Activated T-cell treated with anti-CD3 and anti-CD28 coated beads, Interleukin-2, amount 50 U/mL, for 1 hour (primary cell): ENCODE results near the gene NCOA3.
A peak's percentile ranks its signal among the peaks of the same experiment; 100 is the strongest.
"Not testable (repeated sequence)": the region's sequence is repeated elsewhere in the genome, so short reads cannot be mapped to it uniquely, and the experiment has no call there.

Experiments used
- DNase-seq: peaks from one replicate; pipeline ENCODE4 v3.0.0-alpha.2; 2020

Gene NCOA3

DNA sequence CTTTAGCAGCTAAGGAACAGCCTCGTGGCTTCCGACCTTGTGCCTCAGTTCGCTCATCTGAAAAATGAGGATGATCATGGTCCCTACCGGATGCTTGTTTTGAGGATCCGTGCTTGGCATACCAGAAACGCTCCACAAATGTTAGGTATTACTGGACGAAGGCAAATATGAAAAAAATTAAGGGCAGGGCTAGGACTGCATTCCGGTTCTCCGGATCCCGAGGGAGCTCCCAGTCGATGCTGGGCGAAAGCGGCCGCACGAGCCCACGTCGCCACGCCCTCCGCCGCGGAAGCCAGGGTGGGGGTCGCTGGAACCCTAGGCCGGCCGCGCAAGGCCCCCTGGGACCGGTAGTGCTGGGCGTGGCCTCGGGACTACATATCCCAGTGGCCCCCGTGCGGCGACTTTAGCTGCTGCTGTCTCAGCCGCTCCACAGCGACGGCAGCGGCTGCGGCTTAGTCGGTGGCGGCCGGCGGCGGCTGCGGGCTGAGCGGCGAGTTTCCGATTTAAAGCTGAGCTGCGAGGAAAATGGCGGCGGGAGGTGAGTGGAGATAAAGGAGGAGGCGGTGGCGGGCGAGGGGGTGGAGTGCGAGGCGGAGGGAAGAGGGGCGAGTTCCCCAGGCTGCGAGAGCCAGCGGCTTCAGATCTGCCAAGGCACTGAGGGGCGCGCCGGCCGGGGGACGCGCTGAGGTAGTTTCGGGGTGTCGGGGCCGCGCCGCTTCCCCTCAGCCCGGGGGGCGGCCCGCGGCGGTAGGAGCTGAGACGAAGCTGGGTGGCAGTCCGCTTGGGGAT is at the start of gene NCOA3:
TSS of gene NCOA3 (plus strand) at position 406 of the 789 bp plus-strand sequence. CDS start 120,361 bp downstream, outside the sequence.
- DNase-seq = peak; percentile 91

DNA sequence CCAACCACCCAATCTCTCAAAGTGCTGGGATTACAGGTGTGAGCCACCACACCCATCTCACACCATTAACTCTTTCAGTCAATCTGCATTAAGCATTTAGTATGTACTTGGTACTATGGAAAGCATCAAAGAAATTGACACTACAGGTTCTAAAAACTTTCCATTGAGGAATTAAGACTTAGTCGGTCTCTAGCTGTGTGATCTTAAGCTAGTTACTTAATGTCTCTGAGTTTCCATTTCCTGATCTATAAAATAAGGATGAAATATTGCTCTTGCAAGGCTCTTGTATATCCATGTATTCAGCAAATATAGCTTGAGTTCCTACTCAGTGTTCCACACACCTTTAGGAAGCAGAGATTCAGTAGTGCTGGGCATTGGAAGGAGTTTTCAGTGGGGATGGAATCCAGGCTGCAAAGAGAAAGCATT is 48.9 kb upstream of the NCOA3 start:
- no peak for DNase-seq

DNA sequence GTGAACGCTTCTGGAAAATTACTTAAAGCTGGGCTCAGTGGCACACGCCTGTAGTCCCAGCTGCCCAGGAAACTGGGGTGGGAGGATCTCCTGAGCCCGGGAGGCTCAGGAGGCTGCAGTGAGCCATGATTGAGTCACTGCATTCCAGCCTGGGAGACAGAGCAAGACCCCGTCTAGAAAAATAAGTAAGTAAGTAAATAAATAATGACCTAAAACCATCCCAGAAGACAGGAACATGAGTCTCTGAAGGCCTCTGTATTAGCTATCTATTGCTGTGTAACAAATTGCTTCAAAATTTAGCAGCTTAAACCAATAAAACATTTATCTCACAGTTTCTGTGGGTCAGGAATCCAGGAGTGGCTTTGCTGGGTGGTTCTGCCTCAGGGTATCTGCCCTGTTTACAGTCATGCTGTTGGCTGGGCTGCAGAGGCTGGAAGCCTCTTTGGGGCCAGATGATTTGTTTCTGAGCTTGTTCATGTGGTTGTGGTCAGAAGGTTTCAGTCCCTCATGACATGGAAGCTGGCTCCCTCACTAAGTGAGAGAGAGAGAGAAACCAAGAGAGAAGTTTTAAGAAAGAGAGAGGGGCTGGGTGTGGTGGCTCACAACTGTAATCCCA is 48.4 kb upstream of the NCOA3 start:
- no peak for DNase-seq

DNA sequence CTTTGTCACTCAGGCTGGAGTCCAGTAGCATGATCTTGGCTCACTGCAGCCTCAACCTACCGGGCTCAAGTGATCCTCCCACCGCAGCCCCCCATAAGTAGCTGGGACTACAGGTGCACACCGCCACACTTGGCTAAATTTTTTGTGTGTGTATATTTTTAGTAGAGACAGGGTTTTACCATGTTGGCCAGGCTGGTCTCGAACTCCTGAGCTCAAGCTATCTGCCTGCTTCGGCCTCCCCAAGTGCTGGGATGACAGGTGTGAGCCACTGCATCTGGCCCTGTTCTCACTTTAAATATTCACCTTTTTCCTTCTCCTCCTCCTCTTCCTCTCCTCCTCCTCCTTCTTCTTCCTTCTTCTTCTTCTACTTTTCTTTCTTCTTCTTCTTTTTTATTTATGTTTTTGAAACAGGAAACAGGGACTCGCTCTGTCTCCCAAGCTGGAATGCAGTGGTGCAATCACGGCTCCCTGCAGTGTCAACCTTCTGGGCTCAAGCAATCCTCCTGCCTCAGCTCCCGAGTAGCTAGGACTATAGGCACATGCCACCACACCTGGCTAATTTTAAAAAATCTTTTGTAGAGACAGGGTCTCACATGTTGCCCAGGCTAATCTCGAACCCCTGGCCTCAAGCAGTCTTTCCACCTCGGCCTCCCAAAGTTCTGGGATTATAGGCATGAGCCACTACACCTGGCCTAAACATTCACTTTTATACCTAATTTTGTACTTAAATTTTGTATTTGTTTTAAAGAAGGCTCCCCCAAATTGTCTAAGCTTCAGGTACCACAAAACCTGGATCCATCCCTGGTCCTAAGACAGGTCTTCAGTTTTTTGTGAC is 47.2 kb upstream of the NCOA3 start:
- no peak for DNase-seq

DNA sequence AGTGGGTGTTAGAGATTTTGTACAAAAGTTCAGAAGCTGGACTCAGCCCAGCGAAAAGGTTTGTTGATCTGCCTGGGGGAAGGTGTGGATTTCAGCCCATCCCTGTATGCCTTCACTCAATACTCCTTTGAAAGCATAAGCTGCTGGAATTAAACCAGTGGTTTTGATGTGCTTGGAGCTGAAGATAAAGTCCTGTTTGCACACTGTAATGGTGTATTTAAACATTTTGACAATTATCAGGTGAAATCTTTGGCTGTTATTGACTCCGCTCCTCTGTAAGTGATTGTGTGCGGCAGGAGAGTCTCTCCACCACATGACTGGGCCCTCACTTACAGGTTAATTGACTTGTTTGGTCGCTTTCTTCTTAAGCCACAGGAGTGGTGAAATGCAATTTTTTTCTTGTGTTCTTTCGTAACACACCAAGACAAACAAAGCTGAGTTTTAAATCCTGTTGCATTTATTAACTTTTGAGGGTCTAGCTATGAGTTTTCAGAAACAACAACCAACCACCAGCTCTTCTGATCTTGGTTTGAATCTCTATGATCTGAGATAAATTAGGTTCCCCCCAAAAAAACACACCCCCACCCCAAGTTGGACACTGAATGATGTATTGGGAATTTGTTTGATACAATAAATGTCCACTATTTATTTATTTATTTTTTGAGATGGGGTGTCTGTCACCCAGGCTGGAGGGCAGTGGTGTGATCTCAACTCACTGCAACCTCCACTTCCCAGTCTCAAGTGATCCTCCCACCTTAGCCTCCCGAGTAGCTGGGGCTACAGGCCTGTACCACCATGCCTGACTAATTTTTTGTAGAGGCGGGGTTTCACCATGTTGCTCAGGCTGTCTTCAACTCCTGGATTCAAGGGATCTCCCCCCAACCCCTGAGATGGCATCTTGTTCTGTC is 46.3 kb upstream of the NCOA3 start:
- no peak for DNase-seq

DNA sequence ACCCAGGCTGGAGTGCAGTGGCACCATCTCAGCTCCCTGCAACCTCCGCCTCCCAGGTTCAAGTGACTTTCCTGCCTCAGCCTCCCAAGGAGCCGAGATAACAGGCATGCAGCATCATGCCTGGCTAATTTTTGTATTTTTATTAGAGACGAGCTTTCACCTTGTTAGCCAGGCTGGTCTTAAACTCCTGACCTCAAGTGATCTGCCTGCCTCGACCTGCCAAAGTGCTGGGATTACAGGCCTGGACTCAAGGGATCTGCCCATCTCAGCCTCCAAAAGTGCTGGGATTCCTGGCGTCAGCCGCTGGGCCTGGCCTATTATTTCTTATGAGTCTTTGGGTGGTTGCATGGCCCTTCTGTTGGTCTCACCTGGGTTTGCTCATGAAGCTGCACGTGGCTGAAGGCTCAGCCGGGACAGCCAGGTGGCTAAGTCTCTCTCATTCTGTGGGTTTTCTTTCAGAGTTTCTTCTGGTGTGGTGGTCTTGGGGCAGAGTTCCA is 45.6 kb upstream of the NCOA3 start:
- DNase-seq = no peak

DNA sequence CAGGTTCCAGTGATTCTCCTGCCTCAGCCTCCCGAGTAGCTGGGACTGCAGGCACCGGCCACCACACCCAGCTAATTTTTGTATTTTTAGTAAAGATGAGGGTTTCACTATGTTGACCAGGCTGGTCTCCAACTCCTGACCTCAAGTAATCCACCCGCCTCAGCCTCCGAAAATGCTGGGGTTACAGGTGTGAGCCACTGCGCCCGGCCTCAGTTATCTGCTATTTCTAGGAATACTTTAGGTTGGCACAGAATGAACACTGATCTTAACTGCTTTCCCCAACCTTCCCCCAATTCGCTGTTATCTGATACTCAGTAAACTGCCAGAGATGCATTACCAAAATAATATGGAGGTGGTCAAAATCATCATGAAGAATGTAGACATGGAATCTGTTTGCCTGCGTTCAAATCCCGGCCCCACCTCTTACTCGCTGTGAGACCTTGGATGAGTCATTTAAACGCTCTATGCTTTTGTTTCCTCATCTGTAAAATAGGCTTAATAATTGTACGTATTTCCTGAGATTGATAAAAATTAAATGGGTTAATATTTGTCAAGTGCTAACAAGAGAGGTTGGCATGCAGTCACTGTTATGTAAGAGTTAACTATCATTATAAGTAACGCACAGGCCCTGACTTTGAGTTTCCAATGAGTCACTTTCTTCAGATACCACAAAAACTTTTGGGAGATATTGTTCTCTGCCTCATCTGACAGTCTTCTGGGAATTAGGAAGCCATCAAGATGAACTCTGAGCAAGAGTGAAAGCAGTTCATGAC is 44.5 kb upstream of the NCOA3 start:
- no peak for DNase-seq

DNA sequence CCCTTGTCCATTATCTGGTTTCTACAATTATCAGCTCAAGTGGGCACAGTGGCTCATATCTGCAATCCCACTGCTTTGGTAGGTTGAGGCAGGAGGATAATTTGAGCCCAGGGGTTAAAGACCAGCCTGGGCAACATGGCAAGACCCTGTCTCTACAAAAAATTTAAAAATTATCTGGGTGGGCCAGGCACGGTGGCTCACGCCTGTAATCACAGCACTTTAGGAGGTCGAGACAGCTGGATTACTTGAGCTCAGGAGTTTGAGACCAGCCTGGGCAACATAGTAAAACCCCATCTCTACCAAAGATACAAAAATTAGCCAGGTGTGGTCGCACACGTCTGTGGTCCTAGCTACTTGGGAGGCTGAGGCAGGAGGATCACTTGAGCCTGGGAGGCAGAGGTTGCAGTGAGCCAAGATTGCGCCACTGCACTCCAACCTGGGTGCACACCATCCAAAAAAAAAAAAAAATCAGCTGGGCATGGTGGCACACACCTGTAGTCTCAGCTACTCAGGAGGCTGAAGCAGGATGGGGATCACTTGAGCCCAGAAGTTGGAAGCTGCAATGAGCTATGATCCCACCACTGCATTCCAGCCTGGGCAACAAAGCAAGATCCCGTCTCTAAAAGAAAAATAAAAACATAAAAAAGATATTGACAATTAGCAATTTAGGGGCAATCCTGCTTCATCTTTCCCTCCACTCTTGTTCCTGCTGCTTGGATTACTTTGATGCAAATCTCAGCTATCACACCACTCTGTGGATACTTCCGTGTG is 43.2 kb upstream of the NCOA3 start:
- DNase-seq = not testable (repeated sequence)

DNA sequence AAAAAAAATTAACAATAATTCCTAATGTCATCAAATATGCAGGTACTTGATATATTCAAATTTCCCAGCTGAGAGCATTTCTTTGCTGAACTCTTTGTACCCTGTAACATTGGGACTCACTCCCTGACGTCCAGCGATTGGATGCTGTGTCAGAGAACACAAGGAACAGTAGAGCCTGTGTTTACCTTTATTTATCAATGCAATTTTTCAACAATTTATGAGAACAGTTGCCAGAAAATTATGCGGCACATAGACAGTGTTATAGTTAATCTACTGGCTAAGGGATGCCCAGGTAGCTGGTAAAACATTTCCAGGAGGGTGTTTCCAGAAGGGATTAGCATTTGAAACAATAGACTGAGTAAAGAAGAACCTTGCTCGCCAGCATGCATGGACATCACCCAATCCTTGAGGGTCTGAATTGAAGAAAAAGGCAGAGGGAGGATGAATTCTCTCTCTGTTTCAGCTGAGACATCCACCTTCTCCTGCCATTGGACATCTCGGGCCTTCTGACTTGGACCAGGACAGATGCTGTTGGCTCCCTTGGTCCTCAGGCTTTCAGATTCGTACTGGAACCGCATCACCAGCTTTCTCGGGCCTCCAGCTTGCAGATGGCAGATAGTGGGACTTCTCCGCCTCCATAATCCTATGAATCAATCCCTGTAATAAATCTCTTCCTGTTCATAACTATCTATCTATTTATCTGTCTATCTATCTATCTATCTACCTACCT is 42.2 kb upstream of the NCOA3 start:
- DNase-seq = no peak

DNA sequence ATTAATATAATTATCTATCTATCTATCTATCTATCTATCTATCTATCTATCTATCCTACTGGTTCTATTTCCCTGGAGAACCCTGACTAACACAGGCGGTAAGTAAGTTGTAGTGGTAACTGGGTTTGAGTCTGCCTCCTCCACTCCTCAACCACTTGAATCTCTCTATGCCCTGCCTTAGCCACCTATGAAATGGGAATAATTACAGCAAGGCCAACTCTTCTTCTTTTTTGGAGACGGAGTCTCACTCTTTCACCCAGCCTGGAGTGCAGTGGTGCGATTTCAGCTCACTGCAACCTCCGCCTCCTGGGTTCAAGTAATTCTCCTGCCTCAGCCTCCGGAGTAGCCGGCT is 41.0 kb upstream of the NCOA3 start:
- not testable (repeated sequence) for DNase-seq

DNA sequence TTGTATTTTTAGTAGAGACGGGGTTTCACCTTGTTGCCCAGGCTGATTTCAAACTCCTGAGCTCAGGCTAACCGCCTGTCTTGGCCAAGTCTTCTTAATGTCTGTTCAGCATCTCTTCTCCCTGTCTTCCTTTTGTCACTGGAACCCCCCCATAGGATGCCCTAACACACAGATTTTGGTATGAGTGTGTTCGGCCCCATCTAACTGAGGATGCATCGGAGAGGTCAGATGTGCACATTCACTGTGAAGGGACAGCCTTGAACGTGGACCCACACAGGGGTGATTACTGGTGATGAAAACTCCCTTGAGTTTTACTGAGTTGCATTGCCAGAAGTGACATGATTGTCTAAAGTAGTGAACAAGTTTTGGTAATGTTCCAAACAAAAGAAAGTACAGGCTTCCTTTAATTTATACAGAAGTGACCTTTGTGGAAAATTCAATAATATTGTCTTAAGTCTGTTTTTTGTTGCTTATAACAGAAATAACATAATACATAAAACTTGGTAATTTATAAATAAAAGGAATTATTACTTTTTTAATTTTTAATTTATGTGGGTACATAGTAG is 40.5 kb upstream of the NCOA3 start:
- no peak for DNase-seq

DNA sequence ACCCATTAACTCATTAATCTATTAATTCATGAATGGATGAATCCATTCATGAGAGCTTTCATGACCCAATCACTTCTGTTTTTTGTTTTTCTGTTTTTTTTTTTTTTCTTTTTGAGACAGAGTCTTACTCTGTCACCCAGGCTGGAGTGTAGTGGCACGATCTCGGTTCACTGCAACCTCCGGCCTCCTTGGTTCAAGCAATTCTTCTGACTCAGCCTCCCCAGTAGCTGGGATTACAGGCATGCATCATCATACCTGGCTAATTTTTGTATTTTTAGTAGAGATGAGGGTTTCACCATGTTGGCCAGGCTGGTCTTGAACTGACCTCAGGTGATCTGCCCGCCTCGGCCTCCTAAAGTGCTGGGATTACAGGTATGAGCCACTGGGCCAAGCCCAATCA is 39.8 kb upstream of the NCOA3 start:
- DNase-seq = not testable (repeated sequence)

DNA sequence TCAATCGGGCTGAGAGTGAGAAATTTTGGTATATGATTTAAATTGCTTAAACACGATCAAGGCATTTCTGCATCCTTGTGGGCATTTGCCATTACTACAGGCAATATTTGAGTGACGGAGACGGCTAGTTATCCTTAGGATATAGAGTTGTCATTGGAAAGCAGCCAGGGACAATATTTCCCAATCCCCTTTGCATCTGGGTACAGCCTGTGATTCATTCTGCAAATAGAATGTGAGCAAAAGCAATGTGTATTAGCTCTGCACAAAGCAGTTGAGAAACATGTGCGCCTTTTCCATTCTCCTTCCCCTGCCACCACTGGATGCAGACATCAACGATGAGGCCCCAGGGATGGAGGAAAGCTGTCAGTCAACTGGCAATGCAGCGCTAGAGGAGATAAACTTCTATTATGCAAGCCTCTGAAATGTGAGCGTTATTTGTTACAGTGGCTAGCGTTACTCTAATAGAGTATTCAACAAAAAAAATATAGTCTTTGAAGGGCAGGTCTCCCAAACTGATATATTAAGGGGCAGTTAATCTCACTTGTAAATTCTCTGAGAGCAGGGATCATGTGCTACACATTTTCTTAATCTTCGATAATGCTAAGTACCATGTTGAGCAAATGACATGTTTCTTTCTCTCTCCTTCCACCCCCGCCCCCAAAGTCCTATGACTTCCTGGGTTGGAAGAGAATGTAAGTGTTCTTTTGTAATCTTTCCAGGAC is 37.1 kb upstream of the NCOA3 start:
- DNase-seq = no peak

DNA sequence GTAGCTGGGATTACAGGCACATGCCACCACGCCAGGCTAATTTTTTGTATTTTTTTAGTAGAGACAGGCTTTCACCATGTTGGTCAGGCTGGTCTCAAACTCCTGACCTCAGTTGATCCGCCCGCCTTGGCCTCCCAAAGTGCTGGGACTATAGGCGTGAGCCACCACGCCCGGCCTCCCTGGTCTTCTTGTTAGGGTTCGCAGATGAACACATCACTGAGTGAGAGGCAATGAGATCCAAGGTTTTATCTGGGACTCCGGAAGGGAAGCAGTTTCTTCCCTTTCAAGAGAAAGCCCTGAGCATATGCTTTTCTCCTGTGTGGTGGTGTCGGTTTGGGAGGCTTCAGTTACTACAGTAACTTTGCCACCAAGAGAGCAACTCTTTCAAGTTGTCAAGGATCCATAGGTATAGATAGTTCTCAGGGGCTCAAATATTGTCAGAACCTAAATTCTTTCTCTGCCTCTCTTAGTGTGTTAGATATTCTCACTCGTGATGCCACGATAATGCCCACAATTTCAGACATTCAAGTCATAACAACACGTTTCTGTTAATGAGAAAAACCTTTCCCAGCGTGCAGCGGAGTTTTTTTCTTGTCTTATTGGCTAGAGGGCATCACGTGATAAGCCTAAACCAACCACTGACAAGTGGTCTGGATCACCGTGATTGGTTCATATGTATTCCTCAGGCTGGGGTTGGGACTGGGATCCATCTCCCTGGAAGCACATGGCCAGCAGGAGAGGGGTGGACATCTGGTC is 36.2 kb upstream of the NCOA3 start:
- DNase-seq = no peak

DNA sequence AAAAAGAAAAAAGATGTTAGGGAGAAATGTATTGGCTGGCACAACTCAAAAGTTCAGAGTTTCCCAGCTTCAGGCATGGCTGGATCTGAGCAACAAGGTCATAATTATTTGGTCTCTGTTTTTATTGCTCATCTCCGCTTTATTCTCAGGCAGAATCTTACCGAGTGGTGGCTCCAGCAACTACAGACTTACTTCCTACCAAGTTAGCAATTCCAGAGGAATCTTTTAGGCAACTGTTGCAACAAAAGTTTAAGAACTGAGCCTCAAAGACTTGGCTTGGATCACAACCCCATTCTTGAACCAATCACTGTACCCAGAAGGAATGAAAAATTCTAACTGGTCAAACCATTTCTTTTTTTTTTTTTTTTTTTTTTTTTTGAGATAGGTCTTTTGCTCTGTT is 35.5 kb upstream of the NCOA3 start:
- DNase-seq = no peak

DNA sequence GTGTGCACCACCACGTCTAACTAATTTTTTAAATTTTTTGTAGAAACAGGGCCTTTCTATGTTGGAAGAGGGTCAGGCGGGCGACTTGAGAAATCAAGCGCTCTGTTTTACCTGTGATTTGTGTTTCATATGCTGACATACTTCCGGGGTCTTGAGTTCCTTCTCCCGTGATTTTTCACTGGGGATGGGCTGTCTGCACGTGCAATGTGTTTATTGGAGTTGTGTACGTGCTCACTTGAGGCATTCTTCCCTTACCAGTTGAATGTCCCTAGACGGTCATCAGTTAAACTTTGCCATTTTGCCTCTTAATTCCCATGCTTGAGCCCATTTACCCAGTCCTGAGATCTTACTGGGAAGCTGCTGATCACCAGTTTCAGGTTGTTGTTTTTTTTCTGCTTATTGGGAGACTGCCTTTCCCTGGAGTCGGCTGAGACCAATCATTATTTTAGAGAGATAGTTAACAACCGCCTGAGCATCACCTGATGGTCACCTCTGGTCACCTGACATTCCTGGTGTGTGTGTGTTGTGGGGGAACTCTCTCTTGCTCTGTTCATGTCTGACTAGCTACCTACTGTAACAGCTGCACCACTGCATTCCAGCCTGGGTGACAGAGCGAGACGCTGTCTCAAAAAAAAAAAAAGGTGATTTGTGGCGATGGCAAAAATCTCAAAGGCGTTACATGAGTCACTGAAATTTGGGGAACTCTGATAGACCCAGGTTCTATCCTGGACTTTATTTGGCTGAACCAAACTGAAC is 34.8 kb upstream of the NCOA3 start:
- DNase-seq = no peak

DNA sequence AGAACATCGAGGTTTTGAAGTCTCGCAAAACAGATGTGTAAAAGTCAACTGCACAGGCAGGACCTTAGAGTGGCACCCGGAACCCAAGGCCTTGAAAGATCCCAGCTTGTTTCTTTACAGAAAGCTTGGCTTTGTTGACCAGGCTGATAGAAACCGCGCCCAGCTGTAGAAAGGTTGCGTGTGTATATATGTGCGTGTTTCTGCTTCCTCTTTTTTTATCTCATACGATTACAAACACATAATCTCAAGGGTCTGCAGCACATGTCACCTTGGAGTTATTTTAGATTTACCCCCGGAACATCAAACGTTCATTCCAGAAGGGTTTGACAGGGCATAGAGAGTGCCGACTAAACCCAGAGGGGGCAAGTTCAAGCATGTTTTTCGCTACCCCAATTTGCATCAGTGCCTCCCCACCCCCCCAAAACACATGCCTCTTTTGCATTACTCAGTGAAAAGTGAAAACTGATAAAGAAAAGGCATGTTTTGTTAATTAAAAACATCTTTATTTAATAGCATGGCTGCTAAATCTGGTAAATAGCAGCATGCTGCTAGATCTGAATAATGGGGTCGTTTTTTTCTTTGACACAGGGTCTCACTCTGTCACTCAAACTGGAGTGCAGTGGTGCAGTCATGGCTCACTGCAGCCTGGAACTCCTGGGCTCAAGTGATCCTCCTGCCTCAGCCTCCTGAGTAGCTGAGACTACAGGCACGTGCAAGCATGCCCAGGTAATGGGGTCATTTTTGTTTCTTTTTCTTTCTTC is 33.2 kb upstream of the NCOA3 start:
- no peak for DNase-seq
